T-helper 9 cell (primary cell): ENCODE results near the gene LGALS8.

Experiments
- DNase-seq: peaks from one replicate; pipeline ENCODE4 v3.0.0-alpha.2; 2020

LGALS8 gene

GRCh38 chr1:236509647-236510401 lies 14.0 kb upstream of the LGALS8 start:
- no peak for DNase-seq

GRCh38 chr1:236511735-236512418 lies 11.9 kb upstream of the LGALS8 start:
- no peak for DNase-seq

DNA sequence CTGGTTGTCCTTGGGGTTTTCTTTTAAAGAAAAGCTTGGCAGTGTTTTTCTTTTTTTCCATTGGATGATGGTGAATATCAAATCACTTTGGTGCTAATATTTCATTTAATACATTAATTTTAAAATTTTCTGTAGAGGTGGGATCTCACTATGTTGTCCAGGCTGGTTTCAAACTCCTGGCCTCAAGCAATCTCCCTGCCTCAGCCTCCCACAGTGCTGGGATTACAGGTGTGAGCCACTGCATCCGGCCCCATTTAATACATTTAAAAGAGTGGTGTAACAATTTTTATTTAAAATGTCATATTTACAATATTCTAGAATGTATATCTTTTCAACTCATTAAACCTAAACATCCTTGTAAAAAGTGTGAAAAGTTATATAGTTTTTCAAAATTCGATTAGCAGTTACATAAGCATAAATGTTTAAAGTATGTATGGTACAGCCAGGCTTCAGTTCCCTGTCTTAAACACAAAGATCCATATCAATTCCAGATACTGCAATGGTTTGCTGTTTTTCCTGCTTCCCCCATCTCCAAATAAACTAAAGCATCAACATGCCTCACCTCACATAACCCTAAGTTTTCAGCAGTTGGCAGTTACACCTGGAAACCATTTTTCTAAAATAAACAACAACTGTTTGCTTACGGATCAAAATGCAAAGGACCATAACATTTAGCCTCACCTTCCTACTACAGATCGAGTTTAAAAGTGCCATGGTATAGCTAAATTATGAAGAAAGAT lies 8.9 kb upstream of the LGALS8 start:
- no peak for DNase-seq

DNA sequence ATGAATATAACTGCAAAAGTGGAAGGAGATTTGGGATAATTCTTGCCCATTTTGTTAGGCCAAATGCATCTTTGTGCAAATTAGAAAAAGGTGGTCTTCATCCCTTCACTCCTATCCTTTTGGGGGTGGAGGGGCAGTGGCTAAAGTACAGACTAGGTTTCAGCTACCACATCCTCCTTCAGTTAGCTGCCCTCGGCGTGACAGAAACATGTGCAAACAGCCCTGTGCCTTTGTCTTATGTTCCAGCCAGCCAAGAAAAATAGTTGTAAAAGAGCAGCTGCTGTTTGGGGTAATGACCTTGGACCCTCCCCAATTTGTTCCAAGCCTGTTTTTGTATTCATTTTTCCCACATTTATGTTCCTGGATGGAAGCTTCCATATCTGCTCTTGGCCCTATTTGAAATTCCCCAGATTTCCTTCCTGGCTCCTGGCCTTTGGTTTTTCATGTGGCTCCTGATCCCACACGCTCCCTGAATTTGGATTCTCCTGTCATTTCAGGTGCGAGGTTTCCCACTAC lies 8.3 kb upstream of the LGALS8 start:
- no peak for DNase-seq

GRCh38 chr1:236516929-236517704 lies 6.7 kb upstream of the LGALS8 start:
- DNase-seq: peak; percentile 27

DNA sequence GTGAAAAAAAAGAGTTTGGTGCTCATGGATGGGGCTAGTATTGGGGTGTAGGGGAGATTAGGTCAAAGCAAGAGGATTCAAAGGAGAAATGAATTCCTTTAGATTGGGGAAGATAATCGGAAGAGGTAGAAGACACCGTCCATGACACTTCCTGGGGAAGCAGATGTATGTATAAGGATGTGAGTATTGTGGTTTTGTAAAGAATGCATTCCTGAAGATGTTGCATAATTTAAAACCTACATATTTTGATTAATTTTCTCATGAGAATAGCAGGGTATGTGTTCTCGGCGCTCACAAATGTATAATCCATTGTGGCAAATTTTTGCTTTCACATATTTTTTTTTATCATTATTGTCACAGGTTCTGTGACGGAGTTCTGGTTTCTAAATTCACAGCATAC lies 5.5 kb upstream of the LGALS8 start:
- no peak for DNase-seq

DNA sequence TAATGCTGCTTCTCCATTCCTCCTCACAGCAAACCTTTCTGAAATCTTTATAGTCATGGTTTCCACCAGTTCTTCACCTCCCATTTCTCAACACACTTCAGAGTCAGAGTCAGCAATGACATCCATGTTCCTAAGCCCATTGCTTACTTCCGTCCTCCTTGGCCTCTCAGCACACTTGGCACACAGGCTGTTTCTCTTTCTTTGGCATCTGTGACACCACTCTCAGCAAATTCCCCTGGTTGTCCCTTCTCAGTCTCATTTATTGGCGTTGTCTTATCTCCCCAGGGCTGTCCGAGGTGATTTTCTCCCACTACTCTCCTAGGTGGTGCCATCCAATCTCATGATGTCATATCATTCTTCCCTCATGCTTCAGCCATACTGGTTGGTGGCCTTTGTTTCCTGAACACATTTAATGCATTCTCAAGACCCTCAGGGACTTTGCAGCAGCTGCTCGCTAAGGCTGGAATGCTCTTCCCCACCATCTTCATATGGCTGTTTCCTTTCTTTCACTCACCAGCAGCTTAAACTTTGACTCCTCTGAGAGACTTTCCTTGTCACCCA lies 3.3 kb upstream of the LGALS8 start:
- DNase-seq: no peak

DNA sequence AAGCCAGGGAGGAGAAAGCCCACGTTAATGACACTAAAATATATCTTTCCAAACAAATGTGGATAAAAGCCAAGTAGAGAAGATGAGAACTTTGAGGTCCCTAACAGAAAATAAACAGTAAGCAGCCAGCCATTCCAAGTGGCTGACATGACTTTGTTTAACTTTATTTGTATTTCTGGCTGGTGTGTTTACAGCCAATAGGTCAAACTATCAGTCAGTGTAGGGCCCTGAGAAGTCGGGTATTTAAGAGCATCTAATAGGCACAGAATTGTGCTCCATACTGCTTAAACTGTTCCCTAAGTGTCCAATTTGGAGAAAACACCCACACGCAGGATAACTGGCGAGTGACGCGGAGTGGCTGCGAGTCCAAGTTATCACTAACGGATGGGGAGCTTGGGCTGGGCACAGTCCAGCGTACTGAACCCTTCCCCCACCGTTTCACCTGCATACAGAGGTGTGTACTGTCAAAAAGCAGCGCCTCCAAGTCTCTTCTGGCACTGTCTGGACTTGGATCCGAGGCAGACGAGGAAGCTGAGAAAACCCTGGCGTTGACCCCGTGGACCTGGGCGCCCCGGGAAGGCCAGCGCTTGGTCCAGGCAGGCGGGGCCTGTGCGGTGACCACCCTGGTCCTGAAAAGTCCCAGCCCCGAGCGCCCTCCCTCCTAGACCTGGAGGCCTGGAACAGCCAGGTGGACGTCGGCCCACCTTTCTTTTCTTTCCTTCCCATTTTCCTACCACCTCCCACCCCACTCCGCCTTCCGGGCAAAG lies 662 bp upstream of the LGALS8 start:
- no peak for DNase-seq

- peak; percentile 48 for DNase-seq
Measured at GRCh38 chr1:236524142-236524894, 536 bp downstream of the LGALS8 start.

DNA sequence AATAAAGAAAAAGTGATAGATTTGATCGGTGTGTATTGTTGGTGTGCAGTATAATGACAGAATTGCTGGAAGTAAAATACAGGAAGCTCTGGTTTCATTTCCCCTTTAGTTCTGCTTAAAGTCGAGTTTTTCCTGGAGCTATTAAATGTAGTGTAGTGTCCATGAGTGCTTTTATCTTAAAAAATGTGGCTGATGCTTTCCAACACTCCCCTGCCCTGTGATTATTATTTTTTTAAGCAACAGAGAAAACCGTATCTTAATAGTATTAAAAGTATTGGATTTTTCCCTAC lies 1.1 kb downstream of the LGALS8 start:
- no peak for DNase-seq

DNA sequence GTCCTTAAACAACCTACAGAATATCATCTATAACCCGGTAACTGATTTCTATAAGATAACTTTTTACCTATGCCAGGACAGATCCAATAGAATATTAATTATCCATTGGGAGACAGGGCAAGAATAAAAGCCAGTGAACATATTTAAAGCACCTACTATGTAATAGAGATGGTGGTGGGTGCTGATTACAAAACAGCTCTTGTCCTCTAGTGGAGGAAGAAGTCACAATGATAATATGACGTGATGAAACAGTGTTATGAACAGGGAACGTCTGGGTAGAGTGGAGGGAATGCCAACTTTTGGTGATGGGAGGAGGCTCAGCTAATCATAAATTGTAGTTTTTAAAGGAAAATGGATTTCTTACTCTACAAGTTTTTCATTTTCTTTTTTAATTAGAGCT lies 2.3 kb downstream of the LGALS8 start:
- no peak for DNase-seq

DNA sequence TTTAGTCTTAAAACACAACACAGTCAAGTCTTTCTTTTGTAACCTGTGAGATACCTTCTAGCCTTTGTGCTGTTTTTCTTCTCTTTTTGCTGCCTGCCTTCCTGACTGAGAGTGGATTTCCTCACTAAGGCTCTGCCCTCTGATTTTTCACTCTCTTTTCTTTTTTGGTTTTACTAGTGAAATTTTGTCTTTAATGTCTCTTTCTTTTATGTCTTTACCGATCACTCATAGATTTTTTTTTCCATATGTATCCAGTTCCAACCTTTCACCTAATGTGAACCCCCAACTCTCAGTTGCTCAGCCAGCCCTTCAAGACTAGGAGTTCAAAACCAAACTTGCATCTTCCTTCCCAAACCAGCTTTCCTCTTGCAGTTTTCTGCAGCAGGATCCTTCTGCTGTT lies 6.5 kb downstream of the LGALS8 start:
- DNase-seq: no peak

- no peak for DNase-seq
Measured at GRCh38 chr1:236530959-236531358, 7.2 kb downstream of the LGALS8 start.

- no peak for DNase-seq
Measured at GRCh38 chr1:236532850-236533249, 9.1 kb downstream of the LGALS8 start.

DNA sequence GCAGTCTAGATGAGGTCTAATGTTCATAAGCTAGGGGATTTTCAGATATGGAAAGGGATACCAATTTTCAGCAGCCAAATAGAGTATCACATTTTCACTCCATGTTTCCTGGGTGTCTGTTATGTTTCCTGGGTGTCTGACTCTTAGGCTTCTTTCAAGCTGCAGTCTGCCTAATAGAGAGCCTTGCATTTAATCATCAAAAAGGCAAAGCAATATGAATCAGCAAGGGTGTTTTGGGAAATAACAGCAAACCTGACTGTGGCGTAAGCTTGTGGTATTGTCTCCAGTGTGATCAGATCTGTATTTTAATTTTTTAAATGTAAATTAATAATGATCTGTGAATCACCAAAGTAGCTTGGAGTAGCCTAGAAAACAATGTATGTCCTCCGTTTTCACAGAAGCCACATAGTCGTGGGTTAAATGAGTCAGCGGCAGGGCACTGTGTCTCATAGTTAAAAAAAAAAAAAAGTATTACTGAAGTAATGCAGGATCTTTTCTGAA lies 10.4 kb downstream of the LGALS8 start:
- no peak for DNase-seq

GRCh38 chr1:236535190-236535589 lies 11.4 kb downstream of the LGALS8 start:
- no peak for DNase-seq

- no peak for DNase-seq
Measured at GRCh38 chr1:236535662-236536161, 11.9 kb downstream of the LGALS8 start.

DNA sequence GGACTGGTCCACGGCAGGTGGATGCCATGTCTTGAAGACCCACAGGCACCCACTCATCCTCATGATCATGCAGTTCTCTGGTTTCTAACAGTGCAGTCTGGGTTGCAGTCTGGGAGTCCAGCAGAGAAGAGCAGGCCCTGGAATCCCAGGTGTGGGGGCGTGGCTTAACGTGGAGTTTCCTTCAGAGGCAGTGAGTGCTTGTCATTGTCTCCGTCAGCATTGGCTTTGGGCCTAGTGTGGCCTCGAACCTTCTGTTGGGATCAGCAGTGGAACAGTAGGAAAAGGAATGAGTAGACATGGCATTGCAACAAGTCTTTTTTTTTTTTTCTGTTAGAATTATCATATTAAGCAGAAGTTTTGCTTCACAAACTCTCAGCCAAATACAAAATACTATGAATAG lies 12.8 kb downstream of the LGALS8 start:
- DNase-seq: no peak

GRCh38 chr1:236540813-236541465 lies 17.2 kb downstream of the LGALS8 start:
- DNase-seq: no peak

DNA sequence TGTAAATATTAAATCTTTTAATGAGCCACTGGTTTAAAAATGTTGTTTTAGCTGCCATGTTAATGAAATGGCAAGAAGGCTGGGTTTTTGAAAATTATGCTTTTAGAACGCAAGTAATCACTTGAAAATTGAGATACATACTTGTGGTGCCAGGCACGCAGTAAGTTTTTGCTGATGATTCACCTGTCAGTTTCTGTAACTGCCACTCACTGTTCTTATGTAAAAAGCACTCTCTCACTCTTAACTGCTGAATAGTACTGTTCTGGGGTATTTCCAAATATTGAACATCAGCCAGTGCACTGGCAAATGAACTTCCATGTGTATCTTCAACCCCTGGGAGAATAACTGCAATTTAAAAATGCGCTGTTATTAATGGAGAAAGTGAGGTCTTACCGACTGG lies 17.9 kb downstream of the LGALS8 start:
- no peak for DNase-seq
